M059J (cell line): Measurements from ENCODE around the gene CCNA1. TPM values are rescaled to one million over a fixed set of nuclear protein-coding genes. Genes with fewer than 3 reads are reported as not detected.
A peak's percentile ranks its signal among the peaks of the same experiment; 100 is the strongest.

ENCODE experiments used
- DNase-seq: peaks from one replicate; pipeline ENCODE4 v3.0.0-alpha.2; 2012; ENCODE audit warnings: low read depth
- total RNA-seq: library from RNA; depleted of rRNA; stranded (reverse); fragments of >200 nt; shearing (Covaris generic); gene quantifications from 2 replicates; pipeline ENCODE4 v1.2.3, GENCODE V29; 2014; rRNA removed

Gene CCNA1
- 0.05 and 0.32 TPM in 2 replicates for total RNA-seq

- no peak for DNase-seq
Measured at GRCh38 chr13:36432106-36432544, at the start of gene CCNA1. TSS of gene CCNA1 (plus strand) at chr13:36432495. CDS start at chr13:36433057, 562 bp downstream.

GRCh38 chr13:36385489-36385888, 46.8 kb upstream of the CCNA1 start:
- peak; percentile 16 for DNase-seq

- DNase-seq: peak; percentile 33
Measured at GRCh38 chr13:36395280-36395679, 37.0 kb upstream of the CCNA1 start.

- DNase-seq: no peak
Measured at GRCh38 chr13:36405151-36405550, 27.1 kb upstream of the CCNA1 start.

GRCh38 chr13:36412736-36413135, 19.6 kb upstream of the CCNA1 start:
- DNase-seq: no peak

- DNase-seq: no peak
Measured at GRCh38 chr13:36413161-36413560, 19.1 kb upstream of the CCNA1 start.

- no peak for DNase-seq
Measured at GRCh38 chr13:36414461-36414860, 17.8 kb upstream of the CCNA1 start.

- DNase-seq: no peak
Measured at GRCh38 chr13:36417331-36417730, 15.0 kb upstream of the CCNA1 start.

- DNase-seq: peak; percentile 51
Measured at GRCh38 chr13:36418022-36418805, 14.1 kb upstream of the CCNA1 start.

GRCh38 chr13:36420437-36420891, 11.8 kb upstream of the CCNA1 start:
- DNase-seq: peak; percentile 65

- no peak for DNase-seq
Measured at GRCh38 chr13:36421447-36421846, 10.8 kb upstream of the CCNA1 start.

GRCh38 chr13:36428086-36428485, 4.2 kb upstream of the CCNA1 start:
- DNase-seq: peak; percentile 36

- peak; percentile 17 for DNase-seq
Measured at GRCh38 chr13:36430247-36431203, 1.8 kb upstream of the CCNA1 start.

GRCh38 chr13:36431204-36432105, 840 bp upstream of the CCNA1 start:
- no peak for DNase-seq

- DNase-seq: no peak
Measured at GRCh38 chr13:36436811-36437210, 4.5 kb downstream of the CCNA1 start.

GRCh38 chr13:36438594-36439483, 6.5 kb downstream of the CCNA1 start:
- DNase-seq: no peak

GRCh38 chr13:36445278-36445677, 13.0 kb downstream of the CCNA1 start:
- DNase-seq: no peak

GRCh38 chr13:36445891-36446351, 13.6 kb downstream of the CCNA1 start:
- DNase-seq: no peak

GRCh38 chr13:36447501-36447900, 15.2 kb downstream of the CCNA1 start:
- DNase-seq: no peak

GRCh38 chr13:36450534-36450933, 18.2 kb downstream of the CCNA1 start:
- no peak for DNase-seq
